IMR-90 (cell line): Measurements from ENCODE around the gene NELL1.

Experiments used
- CEBPB ChIP-seq: IDR thresholded peaks from 2 replicates; pipeline ENCODE4 v1.6.1; 2012; ENCODE audit warnings: low read depth, low read length, improper control_type of control experiment
- MAZ ChIP-seq: IDR thresholded peaks from 2 replicates; pipeline ENCODE4 v1.6.1; 2012; ENCODE audit warnings: low read depth, mild to moderate bottlenecking, low read length, improper control_type of control experiment, moderate library complexity, borderline replicate concordance
- POLR2A ChIP-seq: IDR thresholded peaks from 2 replicates; pipeline ENCODE4 v1.6.1; 2012; ENCODE audit warnings: mild to moderate bottlenecking, low read depth, low read length
- RAD21 ChIP-seq: IDR thresholded peaks from 2 replicates; pipeline ENCODE4 v1.6.1; 2012; ENCODE audit warnings: low read length, improper control_type of control experiment
- TF ChIP-seq, protein P1 (sequence below): conservative IDR thresholded peaks from 2 replicates; pipeline ENCODE4 v1.5.1; 2012; ENCODE audit warnings: mild to moderate bottlenecking, low read depth, low read length, improper control_type of control experiment

DNA sequence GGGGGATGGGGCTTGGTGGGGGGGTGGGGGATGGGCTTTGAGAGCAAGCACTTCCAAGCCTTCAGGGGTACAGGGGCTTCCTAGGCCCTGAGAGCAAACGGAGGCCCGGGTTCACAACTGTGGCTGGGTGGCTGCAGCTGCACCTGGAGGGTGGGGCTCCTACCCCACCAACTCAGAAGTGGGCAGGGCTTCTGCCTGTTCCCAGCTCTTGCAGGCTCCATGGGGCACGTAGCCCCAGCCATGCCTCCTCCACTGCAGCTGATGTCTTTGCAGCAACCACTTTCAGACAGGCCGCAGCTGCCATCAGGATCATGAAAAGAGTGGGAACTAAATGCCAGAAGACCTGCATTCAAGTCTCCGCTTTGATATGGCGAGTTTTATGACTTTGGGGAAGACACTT is 464.3 kb downstream of the NELL1 start:
- TF ChIP-seq, protein P1, sequence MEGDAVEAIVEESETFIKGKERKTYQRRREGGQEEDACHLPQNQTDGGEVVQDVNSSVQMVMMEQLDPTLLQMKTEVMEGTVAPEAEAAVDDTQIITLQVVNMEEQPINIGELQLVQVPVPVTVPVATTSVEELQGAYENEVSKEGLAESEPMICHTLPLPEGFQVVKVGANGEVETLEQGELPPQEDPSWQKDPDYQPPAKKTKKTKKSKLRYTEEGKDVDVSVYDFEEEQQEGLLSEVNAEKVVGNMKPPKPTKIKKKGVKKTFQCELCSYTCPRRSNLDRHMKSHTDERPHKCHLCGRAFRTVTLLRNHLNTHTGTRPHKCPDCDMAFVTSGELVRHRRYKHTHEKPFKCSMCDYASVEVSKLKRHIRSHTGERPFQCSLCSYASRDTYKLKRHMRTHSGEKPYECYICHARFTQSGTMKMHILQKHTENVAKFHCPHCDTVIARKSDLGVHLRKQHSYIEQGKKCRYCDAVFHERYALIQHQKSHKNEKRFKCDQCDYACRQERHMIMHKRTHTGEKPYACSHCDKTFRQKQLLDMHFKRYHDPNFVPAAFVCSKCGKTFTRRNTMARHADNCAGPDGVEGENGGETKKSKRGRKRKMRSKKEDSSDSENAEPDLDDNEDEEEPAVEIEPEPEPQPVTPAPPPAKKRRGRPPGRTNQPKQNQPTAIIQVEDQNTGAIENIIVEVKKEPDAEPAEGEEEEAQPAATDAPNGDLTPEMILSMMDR: no peak
- TF ChIP-seq MAZ (no peak), CEBPB (no peak), RAD21 (no peak), POLR2A (no peak)
